NCI-H2196 treated with DMSO at 0.1 percent for 48 hours (cell line): Measurements from ENCODE around the gene GPR61.

ENCODE experiments used
- DNase-seq: peaks from one replicate; lab custom pipeline; 2025; ENCODE audit not compliant: unreplicated experiment; lab: John Stamatoyannopoulos, UW

GPR61 gene

DNA sequence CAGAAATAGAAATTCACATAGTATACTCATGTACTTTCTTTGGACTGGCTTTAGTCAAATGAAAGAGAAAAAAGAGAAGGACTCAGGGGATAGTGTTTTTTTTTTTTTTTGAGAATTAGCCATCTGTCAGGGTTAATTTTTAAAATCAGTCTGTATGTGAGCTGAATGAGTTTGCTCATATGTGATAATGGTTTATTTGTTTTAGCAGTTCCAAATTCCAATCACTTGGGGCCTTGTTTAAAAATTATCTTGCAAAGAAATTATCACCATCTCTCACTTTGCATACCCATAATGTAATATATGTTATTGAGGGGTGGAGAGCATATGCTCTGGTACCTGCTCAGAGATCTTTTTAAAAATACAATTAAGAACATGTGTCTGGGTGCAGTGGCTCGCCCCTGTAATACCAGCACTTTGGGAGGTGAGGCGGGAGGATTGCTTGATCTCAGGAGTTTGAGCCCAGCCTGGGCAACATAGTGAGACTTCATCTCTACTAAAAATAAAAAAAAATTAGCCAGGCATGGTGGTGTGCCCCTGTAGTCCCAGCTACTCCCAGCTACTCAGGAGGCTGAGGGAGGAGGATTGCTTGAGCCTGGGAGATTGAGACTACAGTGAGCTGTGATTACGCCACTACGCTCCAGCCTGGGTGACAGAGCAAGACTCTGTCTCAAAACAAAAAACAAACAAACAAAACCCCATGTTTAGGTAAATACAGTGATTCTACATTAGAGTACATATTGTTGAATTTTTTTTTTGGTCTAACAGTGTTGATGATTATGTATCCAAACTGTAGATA is 28.4 kb downstream of the GPR61 start:
- DNase-seq, result no peak

DNA sequence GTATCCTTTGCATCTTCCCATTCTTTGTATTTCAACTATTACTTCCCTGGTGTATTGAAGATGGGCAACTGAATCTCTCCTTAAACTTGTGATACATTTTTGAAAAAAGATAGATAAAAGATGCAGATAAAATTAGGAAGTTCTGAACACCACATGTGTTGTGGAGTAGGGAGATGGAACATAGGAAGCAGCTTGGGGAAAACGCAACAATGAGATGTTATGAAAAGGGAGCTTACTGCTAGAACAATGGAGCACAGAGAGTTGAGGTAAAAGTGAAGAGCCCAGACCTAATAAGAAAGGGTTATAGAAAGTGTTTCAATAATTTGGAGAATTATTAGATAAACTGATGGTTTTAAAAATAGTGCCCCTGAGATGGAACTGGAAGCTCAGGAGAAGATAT is 29.7 kb downstream of the GPR61 start:
- no peak for DNase-seq

DNA sequence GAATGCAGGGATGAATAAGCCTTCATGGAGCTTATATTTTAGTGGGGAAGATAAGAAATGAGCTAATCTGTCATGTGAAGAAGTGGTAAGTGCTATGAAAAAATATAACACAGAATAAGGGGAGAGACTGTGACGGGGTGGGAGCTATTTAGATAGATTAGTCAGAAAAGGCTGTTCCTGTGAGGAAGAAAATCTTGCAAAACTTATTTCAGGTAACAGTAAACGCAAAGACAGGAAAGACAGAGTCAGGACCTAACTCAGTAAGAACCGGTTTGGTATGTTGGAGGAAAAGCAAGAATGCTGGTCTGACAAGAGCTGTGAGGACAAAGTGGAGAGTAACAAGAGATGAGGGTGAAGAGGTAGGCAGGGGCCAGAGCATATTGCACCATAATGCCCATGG is 30.7 kb downstream of the GPR61 start:
- no peak for DNase-seq

DNA sequence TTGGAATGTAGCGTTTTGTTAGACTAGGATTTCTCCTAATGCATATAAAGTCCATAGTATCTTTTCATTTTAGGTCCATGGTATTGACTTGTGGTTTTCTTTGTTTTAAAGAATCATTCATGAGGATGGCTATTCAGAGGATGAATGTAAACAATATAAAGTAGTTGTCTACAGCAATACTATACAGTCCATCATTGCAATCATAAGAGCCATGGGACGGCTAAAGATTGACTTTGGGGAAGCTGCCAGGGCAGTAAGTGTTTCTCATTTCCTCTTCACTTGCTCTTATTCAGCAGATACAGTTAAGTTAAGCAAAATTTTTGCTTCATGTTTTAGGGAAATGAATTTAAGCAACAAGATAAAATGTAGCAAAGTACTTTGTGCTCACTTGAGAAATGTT is 34.1 kb downstream of the GPR61 start:
- DNase-seq, result no peak

GRCh38 chr1:109578947-109579443 is 39.3 kb downstream of the GPR61 start:
- DNase-seq, result no peak

DNA sequence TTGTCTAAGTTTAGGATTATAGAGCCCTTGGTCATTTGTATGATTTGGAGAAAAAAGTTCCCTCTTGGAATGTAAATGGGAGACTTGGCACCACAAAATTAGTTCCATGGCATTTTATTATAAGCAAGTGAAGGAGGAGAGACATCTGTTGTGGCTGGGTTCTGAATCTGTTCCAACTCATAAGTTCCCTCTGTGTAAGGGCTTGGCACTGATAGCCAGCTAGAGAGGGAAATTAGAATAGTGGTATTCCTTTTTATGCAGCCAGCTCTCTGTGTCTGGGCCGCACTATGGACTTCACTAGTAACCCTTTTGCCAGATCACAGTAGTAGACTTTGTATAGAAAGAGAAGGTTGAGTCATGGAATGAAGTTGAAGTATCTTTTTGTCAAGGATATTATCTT is 39.8 kb downstream of the GPR61 start:
- no peak for DNase-seq

DNA sequence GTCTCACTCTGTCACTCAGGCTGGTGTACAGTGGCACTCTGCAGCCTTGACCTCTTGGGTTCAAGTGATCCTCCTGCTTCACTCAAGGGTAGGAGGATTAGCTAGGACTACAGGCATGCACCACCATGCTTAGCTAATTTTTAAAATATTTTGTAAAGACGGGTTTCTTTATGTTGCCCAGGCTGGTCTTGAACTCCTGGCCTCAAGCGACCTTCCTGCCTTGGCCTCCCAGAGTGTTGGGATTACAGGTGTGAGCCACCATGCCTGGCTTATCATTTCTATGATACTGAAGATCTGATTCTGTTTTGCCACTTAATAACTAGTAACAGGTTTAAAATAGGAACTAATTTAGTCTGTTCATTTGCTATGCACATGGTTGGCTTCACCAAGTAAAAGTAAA is 42.3 kb downstream of the GPR61 start:
- no peak for DNase-seq

- DNase-seq, result no peak
These were observed 45.1 kb downstream of the GPR61 start for GRCh38 chr1:109584766-109585165.

DNA sequence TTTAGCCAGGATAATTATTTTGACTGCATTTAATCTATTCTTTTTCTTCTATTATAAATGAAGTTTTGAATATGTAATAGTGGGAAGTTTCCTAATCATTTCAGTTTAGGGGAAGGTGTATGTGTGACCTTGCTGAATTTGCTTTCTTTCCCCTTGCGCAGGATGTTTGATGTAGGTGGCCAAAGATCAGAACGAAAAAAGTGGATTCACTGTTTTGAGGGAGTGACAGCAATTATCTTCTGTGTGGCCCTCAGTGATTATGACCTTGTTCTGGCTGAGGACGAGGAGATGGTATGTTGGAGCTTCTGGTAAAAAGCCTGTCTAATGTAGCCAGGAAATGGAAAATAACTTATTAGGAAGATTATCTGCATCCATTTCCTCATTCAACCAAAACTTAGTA is 46.4 kb downstream of the GPR61 start:
- no peak for DNase-seq

DNA sequence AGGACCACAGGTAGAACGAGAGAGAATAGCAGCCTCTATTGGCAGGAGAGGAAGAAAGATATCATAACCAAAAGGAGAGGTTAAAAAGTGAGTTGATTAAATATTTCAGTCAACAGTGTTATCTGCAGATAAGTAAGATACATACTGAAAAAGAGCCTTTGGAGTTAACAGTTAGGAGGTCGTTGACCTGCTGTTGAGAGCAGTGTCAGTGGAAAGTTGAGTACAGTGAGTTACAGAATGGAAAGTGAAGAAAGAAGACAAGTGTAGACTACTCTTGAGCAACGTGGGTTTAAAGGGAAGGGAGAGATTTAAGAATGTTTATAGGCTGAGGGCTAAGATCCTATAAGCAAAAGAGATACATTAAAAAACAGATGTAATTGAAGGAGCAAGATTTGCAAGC is 49.5 kb downstream of the GPR61 start:
- DNase-seq, result no peak

GRCh38 chr1:109589679-109590078 is 50.0 kb downstream of the GPR61 start:
- no peak for DNase-seq

GRCh38 chr1:109592916-109593315 is 53.2 kb downstream of the GPR61 start:
- DNase-seq, result no peak

DNA sequence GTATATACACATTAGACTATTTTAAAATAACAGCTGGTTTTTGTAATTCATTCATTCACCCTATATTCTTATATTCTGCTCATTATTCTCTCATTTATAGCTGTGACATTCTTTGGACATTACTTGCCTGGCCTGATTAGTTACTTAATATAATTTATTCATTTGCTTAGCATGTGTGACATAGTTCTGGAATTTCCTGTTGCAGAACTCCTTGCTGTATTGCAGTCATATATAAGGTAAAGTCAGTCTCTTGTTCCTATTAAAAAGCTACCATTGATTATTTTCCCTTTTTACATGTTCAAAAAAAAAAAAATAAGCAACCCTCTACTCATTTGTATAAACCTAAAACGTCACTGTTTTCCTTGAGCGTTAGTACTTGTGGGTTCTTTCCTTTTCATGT is 55.9 kb downstream of the GPR61 start:
- DNase-seq, result no peak
